Activated CD8-positive, alpha-beta T cell treated with anti-CD3 and anti-CD28 coated beads, Interleukin-2, amount 10 ng/mL, durations not matched to agents 7 days and 5 days (primary cell): Measurements from ENCODE around the gene RTP5. TPM values are rescaled to one million over a fixed set of nuclear protein-coding genes. Genes with fewer than 3 reads are reported as not detected.
A peak's percentile ranks its signal among the peaks of the same experiment; 100 is the strongest.

Experiments
- ATAC-seq: fragments of 150-1000 bp; cut with Tn5 transposase; one replicate; pipeline ENCODE4 v1.10.0; 2021; ENCODE audit warnings: moderate library complexity
- CTCF ChIA-PET: fragments of 350-600 bp; sonication (Branson Sonifier 250); formaldehyde crosslinking; loops from one replicate; lab custom pipeline; 2021; ENCODE audit warnings: antibody characterized with exemption; lab: Charles Lee
- POLR2A ChIA-PET: fragments of 350-600 bp; sonication (Branson Sonifier 250); formaldehyde crosslinking; loops from one replicate; lab custom pipeline; 2021; ENCODE audit warnings: antibody characterized with exemption; lab: Charles Lee
- DNase-seq: peaks from one replicate; pipeline ENCODE4 v3.0.0-alpha.2; 2020
- H3K27ac Mint-ChIP-seq: one replicate; pipeline ENCODE4 v1.8.0; 2021; ENCODE audit warnings: mild to moderate bottlenecking, mixed read lengths
- H3K27me3 Mint-ChIP-seq: one replicate; pipeline ENCODE4 v1.8.0; 2021; ENCODE audit warnings: low read depth, mixed read lengths
- H3K36me3 Mint-ChIP-seq: one replicate; pipeline ENCODE4 v1.8.0; 2021; ENCODE audit warnings: low read depth, mixed read lengths
- H3K4me1 Mint-ChIP-seq: one replicate; pipeline ENCODE4 v1.8.0; 2021; ENCODE audit warnings: low read depth, mixed read lengths
- H3K4me3 Mint-ChIP-seq: one replicate; pipeline ENCODE4 v1.8.0; 2021; ENCODE audit warnings: mild to moderate bottlenecking, mixed read lengths
- H3K9me3 Mint-ChIP-seq: one replicate; pipeline ENCODE4 v1.8.0; 2022; ENCODE audit warnings: mixed read lengths; ENCODE audit not compliant: insufficient read depth
- total RNA-seq, 2 experiments: library from RNA; stranded (reverse); gene quantifications; one replicate each; pipeline ENCODE4 v1.2.3, GENCODE V29; 2021

The RTP5 gene
- total RNA-seq, 2 experiments from 2014 or later: not detected

DNA sequence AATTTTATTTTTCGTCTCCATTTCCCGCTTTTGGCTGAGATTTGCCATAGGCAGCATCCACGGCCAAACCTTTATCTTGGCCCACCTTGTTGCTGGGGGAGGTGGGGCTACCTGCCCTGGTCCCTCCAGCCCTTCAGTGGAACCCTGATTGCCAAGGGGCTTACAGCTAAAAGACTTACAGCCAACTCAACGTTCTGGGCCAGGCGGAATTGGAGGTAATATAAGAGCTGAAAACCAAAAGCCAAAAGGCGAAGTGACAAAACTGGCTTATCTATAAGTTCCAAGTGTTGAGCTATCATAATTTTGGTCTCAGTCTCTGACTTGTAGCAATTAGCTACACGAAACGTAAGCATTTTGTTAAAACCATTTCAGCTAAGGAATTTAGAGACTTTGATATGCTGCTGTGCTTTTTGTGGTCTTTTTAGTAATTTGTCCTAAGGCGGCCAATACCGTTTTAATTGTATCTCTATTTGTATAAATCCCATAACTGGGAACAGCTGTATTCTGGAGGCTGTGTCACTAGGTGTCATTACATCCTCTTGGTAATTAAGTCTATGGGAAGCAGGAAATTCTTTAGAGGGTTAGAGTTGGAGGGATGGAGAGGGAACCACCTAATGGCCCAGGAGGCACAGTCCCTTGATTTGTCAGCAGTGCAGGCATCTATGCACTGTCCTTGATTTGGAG, 34.9 kb upstream of the RTP5 start:
- Mint-ChIP-seq H3K27ac (no peak overlapping the region), H3K9me3 (peaks cover 5% of the 10 kb centered on the region), H3K4me1 (peaks cover 16% of the 10 kb centered on the region), H3K4me3 (no peak overlapping the region), H3K27me3 (peaks cover 55% of the 10 kb centered on the region), H3K36me3 (no peaks in the 10 kb centered on the region)
- DNase-seq (no peak), ATAC-seq (no peak)
- ChIA-PET CTCF (interaction anchor here (0.7 to 1.2 kb wide), 2 partner anchors 8 to 34 kb away, joined by 4 read pairs; no protein-coding TSS in a partner anchor), POLR2A (no interaction called here)

DNA sequence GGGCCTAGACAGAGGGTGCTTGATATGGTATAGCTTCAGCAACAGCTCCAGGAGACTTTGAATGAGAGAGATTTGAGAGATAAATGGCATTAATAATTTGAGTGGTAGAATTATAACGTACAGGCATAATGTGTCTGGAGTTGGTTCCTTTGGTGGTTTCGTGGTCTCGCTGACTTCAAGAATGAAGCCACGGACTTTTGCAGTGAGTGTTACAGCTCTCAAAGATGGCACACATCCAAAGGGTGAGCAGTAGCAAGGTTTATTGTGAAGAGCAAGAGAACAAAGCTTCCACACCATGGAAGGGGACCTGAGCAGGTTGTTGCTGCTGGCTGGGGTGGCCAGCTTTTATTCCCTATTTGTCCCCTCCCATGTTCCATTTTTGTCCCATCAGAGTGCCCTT, 33.9 kb upstream of the RTP5 start:
- no peak overlapping the region for H3K27ac Mint-ChIP-seq
- no peaks in the 10 kb centered on the region for H3K36me3 Mint-ChIP-seq
- ATAC-seq: no peak
- ChIA-PET CTCF (no interaction called here), POLR2A (no interaction called here)
- H3K27me3 Mint-ChIP-seq: peaks cover 55% of the 10 kb centered on the region
- H3K4me1 Mint-ChIP-seq: peaks cover 16% of the 10 kb centered on the region
- DNase-seq: no peak
- H3K4me3 Mint-ChIP-seq: no peak overlapping the region
- peaks cover 5% of the 10 kb centered on the region for H3K9me3 Mint-ChIP-seq

DNA sequence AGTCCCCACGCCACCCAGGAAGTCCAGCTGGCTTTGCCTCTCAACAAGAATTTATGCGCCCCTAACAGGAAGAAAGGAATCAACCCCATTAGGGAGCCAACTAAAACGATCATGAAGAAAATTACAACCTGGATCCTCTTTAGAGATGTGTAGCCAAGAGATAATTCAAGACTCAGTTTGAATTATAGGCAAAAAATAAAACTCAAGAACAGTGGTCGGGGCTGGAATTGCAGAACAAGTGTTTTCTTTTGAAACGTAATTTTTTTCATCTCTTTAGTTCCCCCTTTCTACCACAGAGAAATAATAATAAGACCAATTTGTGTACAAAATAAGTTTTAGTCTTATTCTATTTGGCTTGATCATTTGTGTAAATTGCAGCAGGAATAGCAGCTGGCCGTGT, 33.2 kb upstream of the RTP5 start:
- Mint-ChIP-seq H3K9me3 (no peaks in the 10 kb centered on the region), H3K4me1 (peaks cover 16% of the 10 kb centered on the region), H3K27me3 (peaks cover 52% of the 10 kb centered on the region), H3K4me3 (no peak overlapping the region), H3K36me3 (no peaks in the 10 kb centered on the region), H3K27ac (no peak overlapping the region)
- ChIA-PET POLR2A (no interaction called here), CTCF (no interaction called here)
- DNase-seq: no peak
- no peak for ATAC-seq

DNA sequence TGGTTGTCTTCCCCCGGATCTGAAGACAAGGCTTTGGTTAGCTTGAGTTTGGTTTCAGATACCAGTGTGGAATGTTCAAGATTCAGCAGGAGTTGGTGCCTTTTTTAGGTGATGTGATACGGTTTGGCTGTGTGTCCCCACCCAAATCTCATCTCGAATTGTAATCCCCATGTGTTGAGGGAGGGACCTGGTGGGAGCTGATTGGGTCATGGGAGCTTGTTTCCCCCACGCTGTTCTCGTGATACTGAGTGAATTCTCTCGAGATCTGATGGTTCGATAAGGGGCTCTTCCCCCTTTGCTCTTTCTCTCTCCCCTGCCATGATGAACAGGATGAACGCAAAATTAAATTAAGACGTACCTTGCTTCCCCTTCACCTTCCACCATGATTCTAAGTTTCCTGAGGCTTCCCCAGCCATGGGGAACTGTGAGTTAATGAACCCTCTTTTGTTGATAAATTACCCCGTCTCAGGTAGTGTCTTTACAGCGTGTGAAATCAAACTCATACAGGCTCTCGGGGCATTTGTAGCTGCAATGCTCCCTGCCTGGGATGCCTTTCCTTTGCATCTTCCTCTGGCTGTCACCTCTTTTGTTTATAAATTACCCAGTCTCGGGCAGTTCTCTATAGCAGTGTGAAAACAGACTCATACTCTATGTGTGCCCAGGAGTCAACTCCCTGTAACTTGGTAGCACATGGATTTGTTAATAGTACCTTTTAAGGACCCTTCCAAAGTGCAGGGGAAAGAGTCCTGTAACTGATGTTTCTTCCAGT, 32.1 kb upstream of the RTP5 start:
- CTCF ChIA-PET: interaction anchor here (1.0 kb wide), 1 partner anchor 41 kb away, joined by 4 read pairs; no protein-coding TSS in a partner anchor
- ATAC-seq (no peak), DNase-seq (no peak)
- H3K36me3 Mint-ChIP-seq: no peaks in the 10 kb centered on the region
- H3K27ac Mint-ChIP-seq: no peak overlapping the region
- peaks cover 16% of the 10 kb centered on the region for H3K4me1 Mint-ChIP-seq
- H3K9me3 Mint-ChIP-seq: no peaks in the 10 kb centered on the region
- H3K4me3 Mint-ChIP-seq: no peak overlapping the region
- POLR2A ChIA-PET: no interaction called here
- peaks cover 46% of the 10 kb centered on the region for H3K27me3 Mint-ChIP-seq

DNA sequence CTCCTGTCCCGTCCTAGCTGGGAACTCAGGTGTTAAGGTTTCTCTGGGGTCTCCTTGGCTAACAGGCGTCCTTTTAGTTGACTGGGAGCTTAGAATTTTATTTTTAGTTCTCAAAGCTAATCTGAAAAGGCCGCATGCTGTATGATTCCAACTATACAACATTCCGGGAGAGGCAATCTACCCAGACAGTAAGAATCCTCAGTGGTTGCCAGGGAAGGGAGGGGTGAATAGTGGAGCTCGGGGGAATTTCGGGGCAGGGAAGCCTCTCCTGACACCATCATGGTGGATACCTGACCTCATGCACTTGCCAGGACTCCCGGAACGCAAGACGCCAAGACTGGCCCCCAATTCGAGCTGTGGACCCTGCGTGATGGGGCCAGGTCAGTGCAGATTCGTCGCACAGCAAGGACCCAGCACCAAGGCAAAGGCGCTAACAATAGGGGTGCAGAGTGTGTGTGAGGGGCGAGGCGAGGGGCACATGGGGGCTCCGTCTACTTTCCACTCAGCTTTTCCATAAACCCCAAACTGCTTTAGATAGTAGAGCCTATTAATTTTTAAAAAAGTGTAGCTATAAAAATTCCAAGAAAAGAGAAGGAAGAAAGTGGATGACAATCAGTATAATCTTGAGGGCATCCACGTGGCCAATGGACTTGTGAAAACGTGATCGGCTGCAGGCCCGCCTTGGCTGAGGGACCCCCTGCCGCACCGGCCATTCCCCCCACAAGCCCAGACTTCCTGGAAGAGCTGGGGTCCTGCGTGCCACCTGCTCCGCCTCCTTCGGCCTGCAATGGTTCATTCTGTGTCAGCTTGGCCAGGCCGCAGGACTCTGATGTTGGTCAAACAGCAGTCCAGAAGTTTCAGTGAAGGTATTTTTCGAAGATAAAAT, 28.1 kb upstream of the RTP5 start:
- H3K27ac Mint-ChIP-seq: no peak overlapping the region
- H3K36me3 Mint-ChIP-seq: no peaks in the 10 kb centered on the region
- H3K4me1 Mint-ChIP-seq: peaks cover 33% of the 10 kb centered on the region
- ATAC-seq (no peak), DNase-seq (no peak)
- H3K4me3 Mint-ChIP-seq: no peak overlapping the region
- ChIA-PET POLR2A (interaction anchor here (0.7 kb wide), 1 partner anchor 107 kb away, joined by 4 read pairs; the partner anchor contains the start of gene D2HGDH), CTCF (interaction anchor here (1.8 kb wide), 1 partner anchor 15 kb away, joined by 5 read pairs; no protein-coding TSS in a partner anchor)
- no peaks in the 10 kb centered on the region for H3K9me3 Mint-ChIP-seq
- H3K27me3 Mint-ChIP-seq: peaks cover 34% of the 10 kb centered on the region

DNA sequence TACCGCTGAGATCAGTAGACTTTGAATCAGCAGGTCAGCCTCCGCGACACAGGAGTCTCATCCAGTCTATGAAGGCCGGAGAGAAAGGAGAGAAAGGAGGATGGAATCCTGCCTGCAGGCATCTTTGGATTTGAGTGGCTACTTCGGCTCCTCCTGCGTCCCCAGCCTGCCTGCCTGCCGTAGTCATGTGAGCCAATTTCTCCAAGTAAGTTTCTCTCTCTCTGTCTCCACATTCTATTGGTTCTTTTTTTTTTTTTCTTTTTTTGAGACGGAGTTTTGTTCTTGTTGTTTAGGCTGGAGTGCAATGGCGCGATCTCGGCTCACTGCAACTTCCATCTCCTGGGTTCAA, 27.5 kb upstream of the RTP5 start:
- peaks cover 30% of the 10 kb centered on the region for H3K27me3 Mint-ChIP-seq
- no peaks in the 10 kb centered on the region for H3K36me3 Mint-ChIP-seq
- peaks cover 36% of the 10 kb centered on the region for H3K4me1 Mint-ChIP-seq
- CTCF ChIA-PET: interaction anchor here (1.8 kb wide), 1 partner anchor 16 kb away, joined by 5 read pairs; no protein-coding TSS in a partner anchor
- H3K27ac Mint-ChIP-seq: no peak overlapping the region
- POLR2A ChIA-PET: no interaction called here
- H3K4me3 Mint-ChIP-seq: no peak overlapping the region
- DNase-seq: no peak
- no peak for ATAC-seq
- H3K9me3 Mint-ChIP-seq: no peaks in the 10 kb centered on the region

DNA sequence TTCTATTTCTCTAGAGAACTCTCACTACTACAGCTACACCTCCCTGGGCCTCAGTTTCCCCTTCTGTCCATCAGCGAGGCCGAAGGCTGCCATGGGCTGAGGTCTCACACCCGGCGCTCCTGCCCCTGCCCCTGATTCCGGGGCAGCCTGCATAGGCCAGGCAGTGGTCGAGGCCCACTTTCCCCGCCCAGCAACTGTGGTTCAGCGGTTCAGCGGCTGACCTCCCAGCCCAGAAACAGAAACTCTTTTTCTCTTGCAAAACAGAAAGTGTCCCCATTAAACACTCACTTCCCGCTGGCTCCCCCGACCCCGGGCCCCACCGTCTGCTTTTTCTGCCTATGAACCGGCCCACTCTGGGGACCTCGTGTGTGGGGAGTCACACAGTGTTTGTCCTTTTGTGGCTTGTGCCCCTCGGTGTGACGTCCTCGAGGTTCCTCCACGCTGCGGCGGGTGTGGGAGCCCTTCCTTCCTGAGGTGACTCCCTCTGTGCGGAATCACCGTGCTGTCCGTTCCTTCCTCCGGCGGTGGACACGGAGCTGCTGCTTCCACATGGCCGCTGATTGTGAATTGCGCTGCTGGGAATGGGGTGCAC, 26.8 kb upstream of the RTP5 start:
- peak; percentile 54 for ATAC-seq
- ChIA-PET CTCF (no interaction called here), POLR2A (no interaction called here)
- DNase-seq: peak; percentile 67
- H3K27me3 Mint-ChIP-seq: peaks cover 23% of the 10 kb centered on the region
- H3K27ac Mint-ChIP-seq: peak overlapping the region; percentile 74
- no peaks in the 10 kb centered on the region for H3K9me3 Mint-ChIP-seq
- peaks cover 36% of the 10 kb centered on the region for H3K4me1 Mint-ChIP-seq
- H3K4me3 Mint-ChIP-seq: peak overlapping the region; percentile 70
- H3K36me3 Mint-ChIP-seq: no peaks in the 10 kb centered on the region

DNA sequence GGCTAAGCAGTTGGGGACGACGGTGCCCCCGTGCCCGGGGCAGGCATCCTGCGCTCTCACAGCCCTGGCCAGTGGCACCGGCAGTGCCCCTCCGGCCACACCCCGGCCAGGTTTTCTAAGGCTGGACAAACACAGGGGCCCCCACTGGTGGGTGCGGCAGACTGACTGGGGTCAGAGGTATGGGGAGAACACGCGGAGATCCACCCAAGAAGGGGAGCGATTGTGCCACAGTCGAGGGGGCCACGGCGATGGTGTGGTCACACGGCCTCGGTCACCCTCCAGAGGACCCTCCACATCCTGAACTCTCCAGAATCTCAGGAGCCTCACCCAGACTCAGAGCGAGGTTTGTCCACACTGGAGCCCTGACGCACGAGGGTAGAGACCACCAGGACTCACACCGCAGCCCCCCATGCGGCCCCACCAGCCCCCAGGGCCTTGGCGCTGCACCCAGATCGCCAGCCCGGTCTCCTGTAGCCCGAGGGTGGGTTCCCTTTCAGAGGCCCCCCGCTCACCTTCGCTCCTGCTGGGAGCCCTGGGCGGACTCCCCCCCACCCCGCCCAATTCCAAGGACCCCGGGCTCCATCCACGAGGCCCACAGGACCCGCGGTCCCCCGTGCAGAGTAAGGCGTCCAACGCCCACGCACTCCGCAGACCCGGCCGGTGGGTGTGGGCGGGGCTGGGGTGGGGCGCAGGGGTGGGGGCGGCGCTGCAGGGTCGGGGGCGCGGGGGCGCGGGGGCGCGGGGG, 26.0 kb upstream of the RTP5 start:
- DNase-seq (no peak), ATAC-seq (no peak)
- ChIA-PET POLR2A (interaction anchor here (1.2 kb wide), 1 partner anchor 17 kb away, joined by 5 read pairs; no protein-coding TSS in a partner anchor), CTCF (interaction anchor here (1.0 kb wide), 1 partner anchor 35 kb away, joined by 4 read pairs; no protein-coding TSS in a partner anchor)
- H3K27ac Mint-ChIP-seq: peak overlapping the region; percentile 74
- peaks cover 17% of the 10 kb centered on the region for H3K27me3 Mint-ChIP-seq
- H3K4me1 Mint-ChIP-seq: peaks cover 36% of the 10 kb centered on the region
- no peaks in the 10 kb centered on the region for H3K36me3 Mint-ChIP-seq
- no peaks in the 10 kb centered on the region for H3K9me3 Mint-ChIP-seq
- H3K4me3 Mint-ChIP-seq: peak overlapping the region; percentile 70

DNA sequence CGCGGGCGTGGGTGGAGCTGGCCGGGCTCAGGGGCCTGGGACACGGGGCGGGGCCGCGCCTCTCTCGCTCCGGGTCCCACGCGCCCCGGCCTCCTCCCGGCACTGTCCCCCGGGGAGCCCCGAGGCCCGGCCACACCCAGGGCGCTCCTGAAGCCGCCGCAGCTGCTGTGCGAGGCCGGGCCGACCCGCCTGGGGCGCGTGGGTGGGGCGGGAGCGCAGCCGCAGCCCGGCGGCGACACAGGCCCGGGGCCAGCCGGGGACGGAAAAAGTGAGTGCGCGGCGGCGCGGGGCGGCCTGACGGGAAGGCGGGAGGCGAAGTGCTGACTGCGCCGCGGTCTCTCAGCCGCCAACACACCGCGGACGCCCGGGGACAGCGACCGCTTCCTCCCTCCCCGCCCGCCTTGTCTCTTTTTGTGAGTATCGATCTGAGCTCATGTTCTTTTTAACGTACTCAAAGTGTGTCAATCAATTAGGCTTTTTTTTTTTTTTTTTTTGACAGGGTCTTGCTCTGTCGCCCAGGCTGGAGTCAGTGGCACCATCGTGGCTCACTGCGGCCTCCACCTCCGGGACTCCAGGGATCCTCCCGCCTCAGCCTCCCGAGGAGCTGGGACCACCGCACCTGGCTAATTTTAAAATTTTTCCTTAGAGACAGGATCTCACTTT, 25.3 kb upstream of the RTP5 start:
- DNase-seq (peak; percentile 83), ATAC-seq (peak; percentile 89)
- Mint-ChIP-seq H3K36me3 (no peaks in the 10 kb centered on the region), H3K27me3 (peaks cover 14% of the 10 kb centered on the region), H3K4me3 (peak overlapping the region; percentile 66), H3K4me1 (peaks cover 34% of the 10 kb centered on the region), H3K27ac (peak overlapping the region; percentile 81), H3K9me3 (no peaks in the 10 kb centered on the region)
- ChIA-PET POLR2A (interaction anchor here (1.0 to 1.2 kb wide), 4 partner anchors 11 to 157 kb away, joined by 3 to 5 read pairs (median 4); partner anchors contain the start of genes DTYMK and PDCD1), CTCF (interaction anchor here (1.0 to 1.3 kb wide), 3 partner anchors 16 to 185 kb away, joined by 3 to 4 read pairs (median 4); no protein-coding TSS in a partner anchor)
